Measurements from ENCODE around the gene MUC2.

The MUC2 gene

DNA sequence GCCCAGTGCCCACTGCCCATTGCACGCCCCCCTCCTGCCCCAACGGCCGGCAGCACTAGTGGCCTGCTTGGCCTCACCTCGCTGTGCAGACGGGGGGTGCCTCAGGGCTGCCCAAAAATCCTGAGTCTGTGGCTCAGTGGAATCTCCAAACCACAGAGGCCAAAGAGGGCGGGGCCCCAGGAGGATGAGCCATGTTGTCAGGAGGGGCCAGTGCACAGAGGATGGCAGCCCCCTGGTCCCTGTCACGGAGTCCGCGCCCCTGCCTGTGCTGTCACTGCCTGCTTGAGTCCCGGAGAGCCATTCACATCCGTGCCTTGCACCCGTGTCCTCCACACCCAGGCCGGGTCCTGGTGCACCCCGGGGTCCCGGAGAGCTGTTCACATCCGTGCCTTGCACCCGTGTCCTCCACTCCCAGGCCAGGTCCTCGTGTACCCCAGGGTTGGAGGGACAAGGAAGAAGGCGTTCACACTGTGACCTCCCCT is 46.7 kb downstream of the MUC2 start:
- TF ChIP-seq, protein P1, sequence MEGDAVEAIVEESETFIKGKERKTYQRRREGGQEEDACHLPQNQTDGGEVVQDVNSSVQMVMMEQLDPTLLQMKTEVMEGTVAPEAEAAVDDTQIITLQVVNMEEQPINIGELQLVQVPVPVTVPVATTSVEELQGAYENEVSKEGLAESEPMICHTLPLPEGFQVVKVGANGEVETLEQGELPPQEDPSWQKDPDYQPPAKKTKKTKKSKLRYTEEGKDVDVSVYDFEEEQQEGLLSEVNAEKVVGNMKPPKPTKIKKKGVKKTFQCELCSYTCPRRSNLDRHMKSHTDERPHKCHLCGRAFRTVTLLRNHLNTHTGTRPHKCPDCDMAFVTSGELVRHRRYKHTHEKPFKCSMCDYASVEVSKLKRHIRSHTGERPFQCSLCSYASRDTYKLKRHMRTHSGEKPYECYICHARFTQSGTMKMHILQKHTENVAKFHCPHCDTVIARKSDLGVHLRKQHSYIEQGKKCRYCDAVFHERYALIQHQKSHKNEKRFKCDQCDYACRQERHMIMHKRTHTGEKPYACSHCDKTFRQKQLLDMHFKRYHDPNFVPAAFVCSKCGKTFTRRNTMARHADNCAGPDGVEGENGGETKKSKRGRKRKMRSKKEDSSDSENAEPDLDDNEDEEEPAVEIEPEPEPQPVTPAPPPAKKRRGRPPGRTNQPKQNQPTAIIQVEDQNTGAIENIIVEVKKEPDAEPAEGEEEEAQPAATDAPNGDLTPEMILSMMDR (conservative IDR thresholded peaks at IDR 0.05) = no peak
- no peak overlapping the region for H3K27ac ChIP-seq

DNA sequence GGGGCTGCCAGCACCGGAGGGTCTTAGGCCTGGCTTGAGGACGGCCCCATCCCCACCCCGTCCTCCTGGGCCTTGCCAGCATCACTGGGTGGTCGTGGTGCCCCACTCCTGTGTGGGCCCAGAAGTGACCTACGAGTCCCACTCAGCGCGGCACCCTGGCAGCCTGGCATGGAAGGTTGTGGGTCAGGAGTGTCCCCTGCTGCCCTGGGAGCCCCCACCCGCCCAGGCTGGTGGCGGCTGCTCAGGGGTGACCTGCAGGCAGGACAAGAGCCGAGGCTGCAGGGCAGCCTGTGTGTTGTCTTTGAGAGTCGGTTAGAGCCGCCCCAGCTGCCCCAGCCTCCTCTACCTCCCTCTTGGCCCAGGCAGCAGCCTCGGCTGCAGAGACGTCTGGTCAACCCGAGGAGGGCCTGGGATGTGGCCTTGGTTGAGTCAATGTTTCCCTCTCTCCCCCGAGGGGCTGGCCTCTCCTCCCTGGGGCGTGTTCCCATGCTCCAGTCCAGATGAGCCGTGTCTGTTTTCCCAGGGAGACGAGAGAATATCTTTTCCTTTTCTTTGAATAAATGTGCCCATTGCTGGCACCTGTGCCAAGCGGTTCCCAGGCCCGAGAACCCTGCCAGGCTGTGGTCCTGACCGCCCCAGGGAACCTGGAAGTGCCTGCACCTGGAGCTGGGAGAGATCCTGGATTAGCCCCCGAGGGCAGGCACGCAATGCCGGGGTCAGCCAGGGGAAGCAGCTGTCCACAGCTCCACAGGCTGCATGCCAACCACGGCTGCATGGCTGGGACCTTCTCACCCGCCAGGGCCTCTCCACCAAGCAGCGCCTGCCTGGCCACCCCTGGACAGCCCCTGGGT is 47.4 kb downstream of the MUC2 start:
- TF ChIP-seq, protein P1 (conservative IDR thresholded peaks at IDR 0.05) = no peak

DNA sequence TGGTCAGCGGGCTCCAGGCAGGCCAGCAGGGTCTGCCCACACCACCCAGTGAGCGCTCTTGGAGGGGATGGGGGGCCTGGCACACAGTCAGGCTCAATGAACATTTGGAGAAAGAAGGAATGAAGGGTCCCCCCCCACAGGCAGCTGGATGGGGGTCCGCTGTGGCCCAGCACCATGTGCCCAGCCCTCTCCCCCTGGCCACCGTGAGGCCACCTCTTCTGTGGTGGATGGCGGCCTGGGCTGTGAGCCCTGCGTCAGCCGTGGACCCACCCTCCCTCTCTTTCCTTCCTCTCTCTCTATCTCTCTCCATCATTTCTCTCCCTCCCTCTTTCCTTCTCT is 48.0 kb downstream of the MUC2 start:
- TF ChIP-seq, protein P1 (conservative IDR thresholded peaks at IDR 0.05) = no peak
- no peak overlapping the region for H3K27ac ChIP-seq

More for the DNA sequence above, 47.4 kb downstream of the MUC2 start:
- H3K27ac ChIP-seq = no peak overlapping the region

DNA sequence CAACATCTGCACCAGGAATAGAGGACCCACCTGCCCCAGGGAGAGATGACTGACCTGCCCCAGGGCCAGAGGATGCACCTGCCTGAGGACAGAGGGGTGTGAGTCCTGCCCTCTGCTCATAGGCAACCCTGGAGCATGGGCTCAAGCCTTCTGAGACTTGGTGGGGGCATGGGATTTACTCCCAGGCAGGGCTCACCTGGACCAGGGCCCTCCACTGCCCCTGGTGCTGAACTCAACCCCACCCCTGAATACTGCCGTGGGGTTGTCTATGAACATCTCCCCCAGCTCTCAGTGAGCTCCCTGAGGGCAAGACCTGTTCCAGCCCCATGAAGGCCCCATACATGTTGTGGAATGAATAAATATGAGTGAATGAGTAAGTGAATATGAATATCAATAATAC is 49.3 kb downstream of the MUC2 start:
- no peak overlapping the region for H3K27ac ChIP-seq
- TF ChIP-seq, protein P1 (conservative IDR thresholded peaks at IDR 0.05) = no peak
